Measurements from ENCODE around the gene MPPED2.

Gene MPPED2

GRCh38 chr11:30368394-30368793 is 217.8 kb downstream of the MPPED2 start:
- TF ChIP-seq CTCF (conservative IDR thresholded peaks at IDR 0.05) (no peak), ZFX (IDR thresholded peaks at IDR 0.05) (no peak)
- H3K27ac ChIP-seq = no peak overlapping the region

- H3K27ac ChIP-seq = no peak overlapping the region
- no peak for TF ChIP-seq ZFX (IDR thresholded peaks at IDR 0.05)
- TF ChIP-seq CTCF (conservative IDR thresholded peaks at IDR 0.05) = no peak
Measured at GRCh38 chr11:30365793-30366517, 220.2 kb downstream of the MPPED2 start.

GRCh38 chr11:30364837-30365482 is 221.2 kb downstream of the MPPED2 start:
- no peak overlapping the region for H3K27ac ChIP-seq
- TF ChIP-seq CTCF (conservative IDR thresholded peaks at IDR 0.05) (no peak), ZFX (IDR thresholded peaks at IDR 0.05) (no peak)

- TF ChIP-seq CTCF (conservative IDR thresholded peaks at IDR 0.05) (no peak), ZFX (IDR thresholded peaks at IDR 0.05) (no peak)
- no peak overlapping the region for H3K27ac ChIP-seq
Measured at GRCh38 chr11:30364139-30364836, 221.9 kb downstream of the MPPED2 start.

DNA sequence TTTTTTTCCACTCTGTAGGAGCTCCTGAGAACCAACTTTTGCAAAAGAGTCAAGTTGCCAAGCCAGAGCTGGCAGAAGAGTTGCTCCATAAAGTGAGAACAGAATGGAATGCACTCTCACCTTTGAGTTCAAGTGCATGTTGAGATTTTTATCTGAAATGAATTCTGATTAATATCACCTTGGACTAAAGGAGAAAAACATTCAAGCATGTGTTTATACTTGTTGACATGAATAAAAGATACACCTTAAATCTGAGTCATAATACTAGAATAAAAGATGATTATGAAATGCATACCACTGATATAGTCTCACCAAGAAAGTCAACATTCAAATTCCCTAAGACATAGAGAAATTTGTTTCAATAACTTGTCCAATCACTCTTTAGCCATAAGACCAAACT is 225.4 kb downstream of the MPPED2 start:
- H3K27ac ChIP-seq = no peak overlapping the region
- TF ChIP-seq CTCF (conservative IDR thresholded peaks at IDR 0.05) (no peak), ZFX (IDR thresholded peaks at IDR 0.05) (no peak)
